HCT116 (cell line): Measurements from ENCODE around the gene HOXC13. TPM values are rescaled to one million over a fixed set of nuclear protein-coding genes. Genes with fewer than 3 reads are reported as not detected.

Source experiments
- ATAC-seq: fragments of 200-7000 bp; cut with Tn5 transposase; 2 replicates; pipeline ENCODE4 v1.9.1; 2020; ENCODE audit warnings: mild to moderate bottlenecking, moderate library complexity
- BruUV-seq: library from RNA; stranded (reverse); fragments of 400-500 nt; replicated peaks from 2 replicates; lab custom pipeline; 2021; lab: Mats Ljungman, UMichigan
- CTCF ChIA-PET: fragments of 300-600 bp; sonication (Branson Sonifier 250); formaldehyde crosslinking; loops from one replicate; lab custom pipeline; 2021; ENCODE audit warnings: antibody characterized with exemption; lab: Charles Lee
- POLR2A ChIA-PET: fragments of 300-600, 350-600 bp; sonication (Branson Sonifier 250); formaldehyde crosslinking; loops from one replicate; lab custom pipeline; 2021; ENCODE audit warnings: antibody characterized with exemption; lab: Charles Lee
- RAD21 ChIA-PET, 2 experiments: fragments of 300-600 bp; sonication (Branson Sonifier 250); formaldehyde crosslinking; loops; one replicate each; lab custom pipeline; 2023; ENCODE audit warnings: low total read pairs in 2 of 2; ENCODE audit not compliant: uncharacterized antibody in 2 of 2, unreplicated experiment in 2 of 2, low non-redundant PET in 1 of 2; lab: Charles Lee
- DNase-seq: peaks from one replicate; pipeline ENCODE4 v3.0.0-alpha.2; 2010; ENCODE audit warnings: low read depth, low spot score
- H2AFZ ChIP-seq: fragments of 200-600 bp; shearing (Covaris generic), sonication (generic); 2 replicates; pipeline ENCODE4 v1.6.1; 2017; ENCODE audit warnings: low read depth, mixed run types, mixed read lengths, antibody characterized with exemption, low read length; ENCODE audit not compliant: poor library complexity, severe bottlenecking
- H3K27ac ChIP-seq: 2 replicates; pipeline ENCODE4 v1.5.1; 2012; ENCODE audit warnings: low read depth, low read length
- H3K27me3 ChIP-seq: fragments of 200-600 bp; sonication (generic); 2 replicates; pipeline ENCODE4 v1.6.1; 2016; ENCODE audit warnings: mixed run types, low read length, mixed read lengths; ENCODE audit not compliant: insufficient read depth
- H3K36me3 ChIP-seq, 2 experiments: fragments of 200-500 bp in 1 of 2; fragments of 200-600 bp in 1 of 2; sonication (Bioruptor generic) in 1 of 2; sonication (generic) in 1 of 2; 2 replicates each; pipeline versions ENCODE4 v1.5.1 to v1.6.1; 2014 to 2016; ENCODE audit warnings: low read length in 2 of 2, inconsistent platforms in 1 of 2, mixed read lengths in 1 of 2, mixed run types in 1 of 2; ENCODE audit not compliant: insufficient read depth in 2 of 2, control insufficient read depth in 1 of 2
- H3K4me1 ChIP-seq, 2 experiments: fragments of 200-600 bp in 1 of 2; sonication (generic) in 1 of 2; 2 replicates each; pipeline versions ENCODE4 v1.5.1 to v1.6.1; 2012 to 2017; ENCODE audit warnings: low read length in 2 of 2, inconsistent platforms in 1 of 2, mild to moderate bottlenecking in 1 of 2, mixed read lengths in 1 of 2, mixed run types in 1 of 2, moderate library complexity in 1 of 2; ENCODE audit not compliant: insufficient read depth in 2 of 2, control insufficient read depth in 1 of 2
- H3K4me2 ChIP-seq: fragments of 200-600 bp; sonication (generic); 2 replicates; pipeline ENCODE4 v1.6.1; 2017; ENCODE audit warnings: mixed run types, low read length, mixed read lengths
- H3K4me3 ChIP-seq, 2 experiments: fragments of 200-600 bp in 1 of 2; sonication (generic) in 1 of 2; replicated peaks in 1 of 2; 2 replicates each; pipeline ENCODE4 v1.5.1; 2011 to 2016; ENCODE audit warnings: low read length in 2 of 2, control low read depth in 1 of 2, low read depth in 1 of 2, mild to moderate bottlenecking in 1 of 2, mixed read lengths in 1 of 2, mixed run types in 1 of 2
- H3K79me2 ChIP-seq: fragments of 200-600 bp; sonication (generic); 2 replicates; pipeline ENCODE4 v1.6.1; 2017; ENCODE audit warnings: mild to moderate bottlenecking, mixed run types, low read length, moderate library complexity, mixed read lengths; ENCODE audit not compliant: insufficient read depth
- H3K9ac ChIP-seq: fragments of 200-600 bp; sonication (generic); 2 replicates; pipeline ENCODE4 v1.6.1; 2016; ENCODE audit warnings: low read length, mixed read lengths
- H3K9me2 ChIP-seq: fragments of 200-600 bp; sonication (generic), shearing (Covaris generic); 2 replicates; pipeline ENCODE4 v1.6.1; 2017; ENCODE audit warnings: mixed run types, mild to moderate bottlenecking, moderate library complexity; ENCODE audit not compliant: insufficient read depth
- H3K9me3 ChIP-seq, 2 experiments: fragments of 200-500 bp in 1 of 2; fragments of 200-600 bp in 1 of 2; sonication (Bioruptor generic) in 1 of 2; sonication (generic) in 1 of 2; 2 replicates each; pipeline ENCODE4 v1.6.1; 2014 to 2017; ENCODE audit warnings: low read length in 2 of 2, mixed read lengths in 2 of 2, inconsistent platforms in 1 of 2, low read depth in 1 of 2, mild to moderate bottlenecking in 1 of 2, mixed run types in 1 of 2, moderate library complexity in 1 of 2; ENCODE audit not compliant: control insufficient read depth in 1 of 2, insufficient read depth in 1 of 2
- H4K20me1 ChIP-seq: fragments of 200-600 bp; sonication (generic), shearing (Covaris generic); 2 replicates; pipeline ENCODE4 v1.6.1; 2017; ENCODE audit warnings: mixed run types, mild to moderate bottlenecking, moderate library complexity; ENCODE audit not compliant: insufficient read depth
- CEBPB ChIP-seq: IDR thresholded peaks from 2 replicates; pipeline ENCODE4 v1.6.1; 2012; ENCODE audit warnings: low read depth
- ELF1 ChIP-seq: IDR thresholded peaks from 2 replicates; pipeline ENCODE4 v1.6.1; 2012; ENCODE audit warnings: low read depth, borderline replicate concordance
- EZH2 ChIP-seq: fragments of 200-600 bp; sonication (generic); IDR thresholded peaks from 2 replicates; pipeline ENCODE4 v1.6.1; 2017; ENCODE audit warnings: antibody characterized with exemption, mixed run types
- EZH2phosphoT487 ChIP-seq: fragments of 200-600 bp; IDR thresholded peaks from 2 replicates; pipeline ENCODE4 v1.6.1; 2018; ENCODE audit warnings: antibody characterized with exemption, borderline replicate concordance
- FOSL1 ChIP-seq: IDR thresholded peaks from 2 replicates; pipeline ENCODE4 v1.6.1; 2012; ENCODE audit warnings: low read depth
- POLR2A ChIP-seq: IDR thresholded peaks from 2 replicates; pipeline ENCODE4 v1.7.0; 2011; ENCODE audit warnings: borderline replicate concordance; ENCODE audit not compliant: insufficient read depth, insufficient read length; ENCODE audit errors: extremely low read depth
- POLR2AphosphoS5 ChIP-seq: IDR thresholded peaks from 2 replicates; pipeline ENCODE4 v1.6.1; 2011; ENCODE audit warnings: mild to moderate bottlenecking, low read depth, low read length, moderate library complexity
- RAD21 ChIP-seq: IDR thresholded peaks from 2 replicates; pipeline ENCODE4 v1.6.1; 2012; ENCODE audit warnings: low read depth, mild to moderate bottlenecking
- SIN3A ChIP-seq: IDR thresholded peaks from 2 replicates; pipeline ENCODE4 v1.6.1; 2012; ENCODE audit warnings: low read depth
- TCF7L2 ChIP-seq: IDR thresholded peaks from 2 replicates; pipeline ENCODE4 v1.7.0; 2011; ENCODE audit warnings: borderline replicate concordance, inconsistent platforms; ENCODE audit not compliant: insufficient read depth, insufficient read length; ENCODE audit errors: extremely low read depth
- YY1 ChIP-seq: IDR thresholded peaks from 2 replicates; pipeline ENCODE4 v1.6.1; 2011; ENCODE audit warnings: low read length, low read depth, moderate library complexity, mild to moderate bottlenecking; ENCODE audit not compliant: insufficient replicate concordance; ENCODE audit errors: extremely low read depth
- intact Hi-C: fragments of 100-400 bp; cut with micrococcal nuclease; formaldehyde crosslinking; loops from 2 replicates; pipeline ENCODE4 v1.10.0; 2022
- total RNA-seq: library from RNA; stranded (reverse); gene quantifications from one replicate; pipeline ENCODE4 v1.2.1, GENCODE V29; 2021; ENCODE audit not compliant: unreplicated experiment
- TF ChIP-seq, protein P1 (sequence below): IDR thresholded peaks from 2 replicates; pipeline ENCODE4 v1.6.1; 2012
- TF ChIP-seq, protein P2 (sequence below): IDR thresholded peaks from 2 replicates; pipeline ENCODE4 v1.6.1; 2011; ENCODE audit warnings: mild to moderate bottlenecking, low read length, moderate library complexity; ENCODE audit not compliant: insufficient replicate concordance; ENCODE audit errors: extremely low read depth
- TF ChIP-seq, protein P3 (sequence below), 3 experiments: fragments of 200-600 bp in 1 of 3; sonication (generic) in 1 of 3; IDR thresholded peaks in 2 of 3; conservative IDR thresholded peaks in 1 of 3; 2 replicates each; pipeline ENCODE4 v1.5.1; 2012 to 2017; ENCODE audit warnings: low read depth in 2 of 3, low read length in 2 of 3, antibody characterized with exemption in 1 of 3, borderline replicate concordance in 1 of 3, control low read depth in 1 of 3, mild to moderate bottlenecking in 1 of 3, mixed read lengths in 1 of 3, mixed run types in 1 of 3, moderate library complexity in 1 of 3; ENCODE audit not compliant: insufficient read depth in 1 of 3
- TF ChIP-seq, protein P4 (sequence below): IDR thresholded peaks from 2 replicates; pipeline ENCODE4 v1.6.1; 2012; ENCODE audit warnings: low read depth

HOXC13 gene
- total RNA-seq, 1 experiment from 2014 or later: 3.8 TPM

DNA sequence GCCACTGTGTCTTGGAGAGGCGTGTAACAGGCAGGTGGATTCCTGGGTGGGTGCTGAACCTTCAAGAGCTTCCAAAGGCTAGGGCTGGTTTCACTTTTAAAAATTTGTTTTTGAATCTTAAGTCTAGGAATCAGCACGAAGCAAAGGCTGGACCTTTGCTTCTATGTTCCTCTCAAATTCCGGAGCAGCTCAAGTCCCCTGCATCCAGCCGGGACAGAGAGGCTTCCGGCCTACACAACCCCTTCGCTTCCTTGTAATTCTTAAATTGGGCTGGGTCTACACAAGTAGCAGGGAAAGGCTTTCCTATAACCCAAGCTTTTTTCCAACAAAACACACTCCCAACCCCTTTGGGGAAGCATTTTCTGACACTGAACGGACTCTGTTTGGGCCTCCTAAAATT is 24.4 kb downstream of the HOXC13 start:
- no peaks in the 10 kb centered on the region for H3K79me2 ChIP-seq
- CTCF ChIA-PET: no interaction called here
- no peak overlapping the region for H2AFZ ChIP-seq
- H3K4me2 ChIP-seq: no peak overlapping the region
- H3K9ac ChIP-seq: no peak overlapping the region
- TF ChIP-seq EZH2phosphoT487: no peak
- no peak for TF ChIP-seq POLR2A
- no peak for TF ChIP-seq POLR2AphosphoS5
- TF ChIP-seq, protein P1, sequence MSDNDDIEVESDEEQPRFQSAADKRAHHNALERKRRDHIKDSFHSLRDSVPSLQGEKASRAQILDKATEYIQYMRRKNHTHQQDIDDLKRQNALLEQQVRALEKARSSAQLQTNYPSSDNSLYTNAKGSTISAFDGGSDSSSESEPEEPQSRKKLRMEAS: no peak
- TF ChIP-seq TCF7L2: no peak
- TF ChIP-seq FOSL1: no peak
- TF ChIP-seq CEBPB: no peak
- TF ChIP-seq, protein P2, sequence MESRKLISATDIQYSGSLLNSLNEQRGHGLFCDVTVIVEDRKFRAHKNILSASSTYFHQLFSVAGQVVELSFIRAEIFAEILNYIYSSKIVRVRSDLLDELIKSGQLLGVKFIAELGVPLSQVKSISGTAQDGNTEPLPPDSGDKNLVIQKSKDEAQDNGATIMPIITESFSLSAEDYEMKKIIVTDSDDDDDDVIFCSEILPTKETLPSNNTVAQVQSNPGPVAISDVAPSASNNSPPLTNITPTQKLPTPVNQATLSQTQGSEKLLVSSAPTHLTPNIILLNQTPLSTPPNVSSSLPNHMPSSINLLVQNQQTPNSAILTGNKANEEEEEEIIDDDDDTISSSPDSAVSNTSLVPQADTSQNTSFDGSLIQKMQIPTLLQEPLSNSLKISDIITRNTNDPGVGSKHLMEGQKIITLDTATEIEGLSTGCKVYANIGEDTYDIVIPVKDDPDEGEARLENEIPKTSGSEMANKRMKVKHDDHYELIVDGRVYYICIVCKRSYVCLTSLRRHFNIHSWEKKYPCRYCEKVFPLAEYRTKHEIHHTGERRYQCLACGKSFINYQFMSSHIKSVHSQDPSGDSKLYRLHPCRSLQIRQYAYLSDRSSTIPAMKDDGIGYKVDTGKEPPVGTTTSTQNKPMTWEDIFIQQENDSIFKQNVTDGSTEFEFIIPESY: no peak
- TF ChIP-seq SIN3A: no peak
- TF ChIP-seq, protein P3, sequence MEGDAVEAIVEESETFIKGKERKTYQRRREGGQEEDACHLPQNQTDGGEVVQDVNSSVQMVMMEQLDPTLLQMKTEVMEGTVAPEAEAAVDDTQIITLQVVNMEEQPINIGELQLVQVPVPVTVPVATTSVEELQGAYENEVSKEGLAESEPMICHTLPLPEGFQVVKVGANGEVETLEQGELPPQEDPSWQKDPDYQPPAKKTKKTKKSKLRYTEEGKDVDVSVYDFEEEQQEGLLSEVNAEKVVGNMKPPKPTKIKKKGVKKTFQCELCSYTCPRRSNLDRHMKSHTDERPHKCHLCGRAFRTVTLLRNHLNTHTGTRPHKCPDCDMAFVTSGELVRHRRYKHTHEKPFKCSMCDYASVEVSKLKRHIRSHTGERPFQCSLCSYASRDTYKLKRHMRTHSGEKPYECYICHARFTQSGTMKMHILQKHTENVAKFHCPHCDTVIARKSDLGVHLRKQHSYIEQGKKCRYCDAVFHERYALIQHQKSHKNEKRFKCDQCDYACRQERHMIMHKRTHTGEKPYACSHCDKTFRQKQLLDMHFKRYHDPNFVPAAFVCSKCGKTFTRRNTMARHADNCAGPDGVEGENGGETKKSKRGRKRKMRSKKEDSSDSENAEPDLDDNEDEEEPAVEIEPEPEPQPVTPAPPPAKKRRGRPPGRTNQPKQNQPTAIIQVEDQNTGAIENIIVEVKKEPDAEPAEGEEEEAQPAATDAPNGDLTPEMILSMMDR (IDR thresholded peaks at IDR 0.05 in 2 of 3, conservative IDR thresholded peaks at IDR 0.05 in 1 of 3; ENCODE audit: borderline replicate concordance in 1 of 3, insufficient read depth in 1 of 3, low read depth in 2 of 3, low read length in 2 of 3): no peak
- no peak for TF ChIP-seq EZH2
- TF ChIP-seq, protein P4, sequence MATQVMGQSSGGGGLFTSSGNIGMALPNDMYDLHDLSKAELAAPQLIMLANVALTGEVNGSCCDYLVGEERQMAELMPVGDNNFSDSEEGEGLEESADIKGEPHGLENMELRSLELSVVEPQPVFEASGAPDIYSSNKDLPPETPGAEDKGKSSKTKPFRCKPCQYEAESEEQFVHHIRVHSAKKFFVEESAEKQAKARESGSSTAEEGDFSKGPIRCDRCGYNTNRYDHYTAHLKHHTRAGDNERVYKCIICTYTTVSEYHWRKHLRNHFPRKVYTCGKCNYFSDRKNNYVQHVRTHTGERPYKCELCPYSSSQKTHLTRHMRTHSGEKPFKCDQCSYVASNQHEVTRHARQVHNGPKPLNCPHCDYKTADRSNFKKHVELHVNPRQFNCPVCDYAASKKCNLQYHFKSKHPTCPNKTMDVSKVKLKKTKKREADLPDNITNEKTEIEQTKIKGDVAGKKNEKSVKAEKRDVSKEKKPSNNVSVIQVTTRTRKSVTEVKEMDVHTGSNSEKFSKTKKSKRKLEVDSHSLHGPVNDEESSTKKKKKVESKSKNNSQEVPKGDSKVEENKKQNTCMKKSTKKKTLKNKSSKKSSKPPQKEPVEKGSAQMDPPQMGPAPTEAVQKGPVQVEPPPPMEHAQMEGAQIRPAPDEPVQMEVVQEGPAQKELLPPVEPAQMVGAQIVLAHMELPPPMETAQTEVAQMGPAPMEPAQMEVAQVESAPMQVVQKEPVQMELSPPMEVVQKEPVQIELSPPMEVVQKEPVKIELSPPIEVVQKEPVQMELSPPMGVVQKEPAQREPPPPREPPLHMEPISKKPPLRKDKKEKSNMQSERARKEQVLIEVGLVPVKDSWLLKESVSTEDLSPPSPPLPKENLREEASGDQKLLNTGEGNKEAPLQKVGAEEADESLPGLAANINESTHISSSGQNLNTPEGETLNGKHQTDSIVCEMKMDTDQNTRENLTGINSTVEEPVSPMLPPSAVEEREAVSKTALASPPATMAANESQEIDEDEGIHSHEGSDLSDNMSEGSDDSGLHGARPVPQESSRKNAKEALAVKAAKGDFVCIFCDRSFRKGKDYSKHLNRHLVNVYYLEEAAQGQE: no peak
- TF ChIP-seq ELF1: no peak
- TF ChIP-seq RAD21: no peak
- TF ChIP-seq YY1: no peak
- TF ChIP-seq, all 23 proteins: peak for 0
- ATAC-seq: no peak
- Histone ChIP-seq H3K4me1 (no peaks in the 10 kb centered on the region), H3K9me2 (no peaks in the 10 kb centered on the region), H3K36me3 (no peaks in the 10 kb centered on the region), H3K27me3 (no peaks in the 10 kb centered on the region), H3K27ac (no peak overlapping the region), H4K20me1 (no peaks in the 10 kb centered on the region), H3K4me3 (no peak overlapping the region), H3K9me3 (no peaks in the 10 kb centered on the region)
- POLR2A ChIA-PET: no interaction called here
- RAD21 ChIA-PET: no interaction called here
- intact Hi-C loops: no loop called here
- no TSS peak for BruUV-seq
- DNase-seq: no peak
